HCT116 (cell line): Measurements from ENCODE around the gene XPA. TPM values are rescaled to one million over a fixed set of nuclear protein-coding genes. Genes with fewer than 3 reads are reported as not detected.

Experiments used
- ATAC-seq: fragments of 200-7000 bp; cut with Tn5 transposase; 2 replicates; pipeline ENCODE4 v1.9.1; 2020; ENCODE audit warnings: mild to moderate bottlenecking, moderate library complexity
- BruUV-seq: library from RNA; stranded (reverse); fragments of 400-500 nt; replicated peaks from 2 replicates; lab custom pipeline; 2021; lab: Mats Ljungman, UMichigan
- CTCF ChIA-PET: fragments of 300-600 bp; sonication (Branson Sonifier 250); formaldehyde crosslinking; loops from one replicate; lab custom pipeline; 2021; ENCODE audit warnings: antibody characterized with exemption; lab: Charles Lee
- POLR2A ChIA-PET: fragments of 300-600, 350-600 bp; sonication (Branson Sonifier 250); formaldehyde crosslinking; loops from one replicate; lab custom pipeline; 2021; ENCODE audit warnings: antibody characterized with exemption; lab: Charles Lee
- RAD21 ChIA-PET, 2 experiments: fragments of 300-600 bp; sonication (Branson Sonifier 250); formaldehyde crosslinking; loops; one replicate each; lab custom pipeline; 2023; ENCODE audit warnings: low total read pairs in 2 of 2; ENCODE audit not compliant: uncharacterized antibody in 2 of 2, unreplicated experiment in 2 of 2, low non-redundant PET in 1 of 2; lab: Charles Lee
- DNase-seq: peaks from one replicate; pipeline ENCODE4 v3.0.0-alpha.2; 2010; ENCODE audit warnings: low read depth, low spot score
- H2AFZ ChIP-seq: fragments of 200-600 bp; shearing (Covaris generic), sonication (generic); 2 replicates; pipeline ENCODE4 v1.6.1; 2017; ENCODE audit warnings: low read depth, mixed run types, mixed read lengths, antibody characterized with exemption, low read length; ENCODE audit not compliant: poor library complexity, severe bottlenecking
- H3K27ac ChIP-seq: 2 replicates; pipeline ENCODE4 v1.5.1; 2012; ENCODE audit warnings: low read depth, low read length
- H3K27me3 ChIP-seq: fragments of 200-600 bp; sonication (generic); 2 replicates; pipeline ENCODE4 v1.6.1; 2016; ENCODE audit warnings: mixed run types, low read length, mixed read lengths; ENCODE audit not compliant: insufficient read depth
- H3K36me3 ChIP-seq, 2 experiments: fragments of 200-500 bp in 1 of 2; fragments of 200-600 bp in 1 of 2; sonication (Bioruptor generic) in 1 of 2; sonication (generic) in 1 of 2; 2 replicates each; pipeline versions ENCODE4 v1.5.1 to v1.6.1; 2014 to 2016; ENCODE audit warnings: low read length in 2 of 2, inconsistent platforms in 1 of 2, mixed read lengths in 1 of 2, mixed run types in 1 of 2; ENCODE audit not compliant: insufficient read depth in 2 of 2, control insufficient read depth in 1 of 2
- H3K4me1 ChIP-seq, 2 experiments: fragments of 200-600 bp in 1 of 2; sonication (generic) in 1 of 2; 2 replicates each; pipeline versions ENCODE4 v1.5.1 to v1.6.1; 2012 to 2017; ENCODE audit warnings: low read length in 2 of 2, inconsistent platforms in 1 of 2, mild to moderate bottlenecking in 1 of 2, mixed read lengths in 1 of 2, mixed run types in 1 of 2, moderate library complexity in 1 of 2; ENCODE audit not compliant: insufficient read depth in 2 of 2, control insufficient read depth in 1 of 2
- H3K4me2 ChIP-seq: fragments of 200-600 bp; sonication (generic); 2 replicates; pipeline ENCODE4 v1.6.1; 2017; ENCODE audit warnings: mixed run types, low read length, mixed read lengths
- H3K4me3 ChIP-seq, 2 experiments: fragments of 200-600 bp in 1 of 2; sonication (generic) in 1 of 2; replicated peaks in 1 of 2; 2 replicates each; pipeline ENCODE4 v1.5.1; 2011 to 2016; ENCODE audit warnings: low read length in 2 of 2, control low read depth in 1 of 2, low read depth in 1 of 2, mild to moderate bottlenecking in 1 of 2, mixed read lengths in 1 of 2, mixed run types in 1 of 2
- H3K79me2 ChIP-seq: fragments of 200-600 bp; sonication (generic); 2 replicates; pipeline ENCODE4 v1.6.1; 2017; ENCODE audit warnings: mild to moderate bottlenecking, mixed run types, low read length, moderate library complexity, mixed read lengths; ENCODE audit not compliant: insufficient read depth
- H3K9ac ChIP-seq: fragments of 200-600 bp; sonication (generic); 2 replicates; pipeline ENCODE4 v1.6.1; 2016; ENCODE audit warnings: low read length, mixed read lengths
- H3K9me2 ChIP-seq: fragments of 200-600 bp; sonication (generic), shearing (Covaris generic); 2 replicates; pipeline ENCODE4 v1.6.1; 2017; ENCODE audit warnings: mixed run types, mild to moderate bottlenecking, moderate library complexity; ENCODE audit not compliant: insufficient read depth
- H3K9me3 ChIP-seq, 2 experiments: fragments of 200-500 bp in 1 of 2; fragments of 200-600 bp in 1 of 2; sonication (Bioruptor generic) in 1 of 2; sonication (generic) in 1 of 2; 2 replicates each; pipeline ENCODE4 v1.6.1; 2014 to 2017; ENCODE audit warnings: low read length in 2 of 2, mixed read lengths in 2 of 2, inconsistent platforms in 1 of 2, low read depth in 1 of 2, mild to moderate bottlenecking in 1 of 2, mixed run types in 1 of 2, moderate library complexity in 1 of 2; ENCODE audit not compliant: control insufficient read depth in 1 of 2, insufficient read depth in 1 of 2
- H4K20me1 ChIP-seq: fragments of 200-600 bp; sonication (generic), shearing (Covaris generic); 2 replicates; pipeline ENCODE4 v1.6.1; 2017; ENCODE audit warnings: mixed run types, mild to moderate bottlenecking, moderate library complexity; ENCODE audit not compliant: insufficient read depth
- ELF1 ChIP-seq: IDR thresholded peaks from 2 replicates; pipeline ENCODE4 v1.6.1; 2012; ENCODE audit warnings: low read depth, borderline replicate concordance
- FOSL1 ChIP-seq: IDR thresholded peaks from 2 replicates; pipeline ENCODE4 v1.6.1; 2012; ENCODE audit warnings: low read depth
- POLR2A ChIP-seq: IDR thresholded peaks from 2 replicates; pipeline ENCODE4 v1.7.0; 2011; ENCODE audit warnings: borderline replicate concordance; ENCODE audit not compliant: insufficient read depth, insufficient read length; ENCODE audit errors: extremely low read depth
- POLR2AphosphoS5 ChIP-seq: IDR thresholded peaks from 2 replicates; pipeline ENCODE4 v1.6.1; 2011; ENCODE audit warnings: mild to moderate bottlenecking, low read depth, low read length, moderate library complexity
- SIN3A ChIP-seq: IDR thresholded peaks from 2 replicates; pipeline ENCODE4 v1.6.1; 2012; ENCODE audit warnings: low read depth
- YY1 ChIP-seq: IDR thresholded peaks from 2 replicates; pipeline ENCODE4 v1.6.1; 2011; ENCODE audit warnings: low read length, low read depth, moderate library complexity, mild to moderate bottlenecking; ENCODE audit not compliant: insufficient replicate concordance; ENCODE audit errors: extremely low read depth
- intact Hi-C: fragments of 100-400 bp; cut with micrococcal nuclease; formaldehyde crosslinking; loops from 2 replicates; pipeline ENCODE4 v1.10.0; 2022
- total RNA-seq: library from RNA; stranded (reverse); gene quantifications from one replicate; pipeline ENCODE4 v1.2.1, GENCODE V29; 2021; ENCODE audit not compliant: unreplicated experiment
- TF ChIP-seq, protein P1 (sequence below): IDR thresholded peaks from 2 replicates; pipeline ENCODE4 v1.6.1; 2012
- TF ChIP-seq, protein P2 (sequence below): IDR thresholded peaks from 2 replicates; pipeline ENCODE4 v1.6.1; 2012; ENCODE audit warnings: low read depth

XPA gene
- total RNA-seq, 1 experiment from 2014 or later = 9.3 TPM

DNA sequence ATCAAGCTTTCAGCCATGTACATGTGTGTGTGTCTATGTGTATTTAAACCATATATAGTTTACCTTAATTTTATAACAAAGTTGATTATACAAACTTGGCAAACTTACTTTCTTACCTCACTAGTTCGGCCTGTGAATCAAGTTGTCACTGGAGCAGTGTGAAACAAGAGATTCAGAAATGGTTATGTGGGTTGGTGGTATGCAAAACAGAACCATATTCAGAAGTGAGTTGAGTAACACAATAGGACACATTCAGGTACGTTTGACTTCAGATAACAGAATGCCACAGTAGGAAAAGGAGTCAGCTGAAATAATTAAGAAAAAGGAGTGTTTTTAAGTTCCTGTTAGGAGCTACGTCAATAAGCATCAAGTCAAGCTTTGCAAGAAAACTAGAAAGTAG, 21.5 kb downstream of the XPA start:
- no peaks in the 10 kb centered on the region for H3K9me3 ChIP-seq
- H3K9ac ChIP-seq = no peak overlapping the region
- H3K79me2 ChIP-seq = peaks cover 5% of the 10 kb centered on the region; the same call in 1 of the 2 replicates
- H3K4me2 ChIP-seq = no peak overlapping the region
- no peaks in the 10 kb centered on the region for H3K4me1 ChIP-seq
- ATAC-seq = no peak
- no peak overlapping the region for H3K4me3 ChIP-seq
- H3K27ac ChIP-seq = no peak overlapping the region
- H2AFZ ChIP-seq = no peak overlapping the region
- H3K9me2 ChIP-seq = no peaks in the 10 kb centered on the region
- ChIA-PET RAD21 (interaction anchor here in 1 of 2 experiments (0.6 kb wide), 1 partner anchor 174 kb away, joined by 5 read pairs; the partner anchor contains the start of gene TMOD1), POLR2A (no interaction called here), CTCF (no interaction called here)
- no peak for TF ChIP-seq ELF1
- TF ChIP-seq, protein P1, sequence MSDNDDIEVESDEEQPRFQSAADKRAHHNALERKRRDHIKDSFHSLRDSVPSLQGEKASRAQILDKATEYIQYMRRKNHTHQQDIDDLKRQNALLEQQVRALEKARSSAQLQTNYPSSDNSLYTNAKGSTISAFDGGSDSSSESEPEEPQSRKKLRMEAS = no peak
- no peak for TF ChIP-seq POLR2A
- TF ChIP-seq, protein P2, sequence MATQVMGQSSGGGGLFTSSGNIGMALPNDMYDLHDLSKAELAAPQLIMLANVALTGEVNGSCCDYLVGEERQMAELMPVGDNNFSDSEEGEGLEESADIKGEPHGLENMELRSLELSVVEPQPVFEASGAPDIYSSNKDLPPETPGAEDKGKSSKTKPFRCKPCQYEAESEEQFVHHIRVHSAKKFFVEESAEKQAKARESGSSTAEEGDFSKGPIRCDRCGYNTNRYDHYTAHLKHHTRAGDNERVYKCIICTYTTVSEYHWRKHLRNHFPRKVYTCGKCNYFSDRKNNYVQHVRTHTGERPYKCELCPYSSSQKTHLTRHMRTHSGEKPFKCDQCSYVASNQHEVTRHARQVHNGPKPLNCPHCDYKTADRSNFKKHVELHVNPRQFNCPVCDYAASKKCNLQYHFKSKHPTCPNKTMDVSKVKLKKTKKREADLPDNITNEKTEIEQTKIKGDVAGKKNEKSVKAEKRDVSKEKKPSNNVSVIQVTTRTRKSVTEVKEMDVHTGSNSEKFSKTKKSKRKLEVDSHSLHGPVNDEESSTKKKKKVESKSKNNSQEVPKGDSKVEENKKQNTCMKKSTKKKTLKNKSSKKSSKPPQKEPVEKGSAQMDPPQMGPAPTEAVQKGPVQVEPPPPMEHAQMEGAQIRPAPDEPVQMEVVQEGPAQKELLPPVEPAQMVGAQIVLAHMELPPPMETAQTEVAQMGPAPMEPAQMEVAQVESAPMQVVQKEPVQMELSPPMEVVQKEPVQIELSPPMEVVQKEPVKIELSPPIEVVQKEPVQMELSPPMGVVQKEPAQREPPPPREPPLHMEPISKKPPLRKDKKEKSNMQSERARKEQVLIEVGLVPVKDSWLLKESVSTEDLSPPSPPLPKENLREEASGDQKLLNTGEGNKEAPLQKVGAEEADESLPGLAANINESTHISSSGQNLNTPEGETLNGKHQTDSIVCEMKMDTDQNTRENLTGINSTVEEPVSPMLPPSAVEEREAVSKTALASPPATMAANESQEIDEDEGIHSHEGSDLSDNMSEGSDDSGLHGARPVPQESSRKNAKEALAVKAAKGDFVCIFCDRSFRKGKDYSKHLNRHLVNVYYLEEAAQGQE = no peak
- TF ChIP-seq POLR2AphosphoS5 = no peak
- TF ChIP-seq YY1 = no peak
- TF ChIP-seq FOSL1 = no peak
- TF ChIP-seq SIN3A = no peak
- H3K27me3 ChIP-seq = no peaks in the 10 kb centered on the region
- H4K20me1 ChIP-seq = no peaks in the 10 kb centered on the region
- BruUV-seq = no TSS peak
- intact Hi-C loops = no loop called here
- H3K36me3 ChIP-seq = peaks cover 54 to 67% of the 10 kb centered on the region in 2 experiments; a peak in 3 of 4 replicates
- no peak for DNase-seq
